Ascending aorta (tissue), 2 donors: ENCODE results near the gene RCE1. TPM values are rescaled to one million over a fixed set of nuclear protein-coding genes. Genes with fewer than 3 reads are reported as not detected.

ENCODE experiments used
- DNase-seq, 2 donors: peaks; one replicate each; pipeline ENCODE4 v3.0.0-alpha.2; 2019; ENCODE audit warnings: low spot score in 2 of 2
- H3K27ac ChIP-seq, 2 donors: fragments of 200-600 bp; sonication (generic); one replicate each; pipeline ENCODE4 v1.5.1; 2016 to 2017; ENCODE audit warnings: mild to moderate bottlenecking in 1 of 2
- H3K27me3 ChIP-seq: fragments of 200-600 bp; sonication (generic); one replicate; pipeline ENCODE4 v1.5.1; 2017
- H3K36me3 ChIP-seq, 2 donors: fragments of 200-600 bp; sonication (generic); one replicate each; pipeline ENCODE4 v1.5.1; 2016
- H3K4me1 ChIP-seq, 2 donors: fragments of 200-600 bp; sonication (generic); one replicate each; pipeline ENCODE4 v1.5.1; 2016 to 2017; ENCODE audit warnings: mild to moderate bottlenecking in 1 of 2
- H3K4me3 ChIP-seq, 2 donors: fragments of 200-600 bp; sonication (generic); one replicate each; pipeline ENCODE4 v1.5.1; 2016 to 2017; ENCODE audit warnings: mild to moderate bottlenecking in 1 of 2
- H3K9me3 ChIP-seq, 2 donors: fragments of 200-600 bp; sonication (generic); one replicate each; pipeline ENCODE4 v1.5.1; 2016
- intact Hi-C: fragments of 100-400 bp; cut with DNase I; formaldehyde crosslinking; loops from one replicate; pipeline ENCODE4 v1.15.1; 2023
- total RNA-seq: library from RNA; depleted of rRNA; stranded (reverse); fragments of >200 nt; gene quantifications from one replicate; pipeline ENCODE4 v1.1.0, GENCODE V29; 2016
- TF ChIP-seq, protein P1 (sequence below), 3 experiments: fragments of 200-600 bp in 2 of 3; fragments of 450-650 bp in 1 of 3; sonication (generic) in 2 of 3; IDR thresholded peaks; one replicate each; pipeline ENCODE4 v1.5.1; 2016 to 2019; ENCODE audit warnings: antibody characterized with exemption in 3 of 3, mild to moderate bottlenecking in 1 of 3, moderate library complexity in 1 of 3

The RCE1 gene
- total RNA-seq, 1 donor from 2014 or later, result 45.7 TPM

DNA sequence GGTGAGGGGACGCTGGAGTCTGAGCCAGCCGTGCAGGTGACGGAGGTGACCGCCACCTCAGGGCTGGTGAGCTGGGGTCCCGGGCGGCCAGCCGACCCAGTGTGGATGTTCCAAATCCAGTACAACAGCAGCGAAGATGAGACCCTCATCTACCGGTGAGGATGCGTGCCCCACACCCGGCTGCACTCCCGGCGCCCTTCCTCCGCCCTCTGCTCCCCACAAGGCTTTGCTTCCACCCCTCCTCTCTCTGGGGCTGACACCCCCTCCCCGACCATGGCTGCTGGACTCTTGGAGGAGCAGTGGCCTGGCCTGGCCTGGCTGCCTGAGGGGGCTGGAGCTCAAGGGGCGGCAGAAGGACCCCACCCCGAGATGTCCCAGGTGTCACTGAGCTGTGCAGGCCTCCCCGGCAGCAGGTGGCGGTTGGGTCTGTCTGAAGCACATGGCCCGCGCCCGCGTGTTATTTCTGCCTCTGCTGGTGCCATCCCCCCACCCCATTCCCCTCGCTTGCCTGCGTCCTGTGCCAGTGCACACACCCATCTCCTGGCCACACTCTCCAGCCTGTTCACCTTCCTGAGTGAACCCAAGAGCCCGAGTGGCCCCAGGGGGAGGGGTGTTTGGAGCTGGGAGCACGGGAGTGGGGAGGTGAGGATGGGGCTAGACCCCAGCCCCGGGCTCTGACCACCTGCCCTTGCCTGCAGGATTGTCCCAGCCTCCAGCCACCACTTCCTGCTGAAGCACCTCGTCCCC, 15.9 kb downstream of the RCE1 start:
- intact Hi-C loops, result loop anchor here (2.0 to 5.0 kb wide), 2 partner anchors 98 to 114 kb away; partner anchors contain the start of gene PC
- Histone ChIP-seq H3K9me3 (no peaks in the 10 kb centered on the region), H3K4me3 (no peak overlapping the region), H3K27ac (no peak overlapping the region), H3K27me3 (no peaks in the 10 kb centered on the region), H3K36me3 (no peaks in the 10 kb centered on the region), H3K4me1 (peaks cover 4 to 6% of the 10 kb centered on the region in 2 donors)
- TF ChIP-seq, protein P1, sequence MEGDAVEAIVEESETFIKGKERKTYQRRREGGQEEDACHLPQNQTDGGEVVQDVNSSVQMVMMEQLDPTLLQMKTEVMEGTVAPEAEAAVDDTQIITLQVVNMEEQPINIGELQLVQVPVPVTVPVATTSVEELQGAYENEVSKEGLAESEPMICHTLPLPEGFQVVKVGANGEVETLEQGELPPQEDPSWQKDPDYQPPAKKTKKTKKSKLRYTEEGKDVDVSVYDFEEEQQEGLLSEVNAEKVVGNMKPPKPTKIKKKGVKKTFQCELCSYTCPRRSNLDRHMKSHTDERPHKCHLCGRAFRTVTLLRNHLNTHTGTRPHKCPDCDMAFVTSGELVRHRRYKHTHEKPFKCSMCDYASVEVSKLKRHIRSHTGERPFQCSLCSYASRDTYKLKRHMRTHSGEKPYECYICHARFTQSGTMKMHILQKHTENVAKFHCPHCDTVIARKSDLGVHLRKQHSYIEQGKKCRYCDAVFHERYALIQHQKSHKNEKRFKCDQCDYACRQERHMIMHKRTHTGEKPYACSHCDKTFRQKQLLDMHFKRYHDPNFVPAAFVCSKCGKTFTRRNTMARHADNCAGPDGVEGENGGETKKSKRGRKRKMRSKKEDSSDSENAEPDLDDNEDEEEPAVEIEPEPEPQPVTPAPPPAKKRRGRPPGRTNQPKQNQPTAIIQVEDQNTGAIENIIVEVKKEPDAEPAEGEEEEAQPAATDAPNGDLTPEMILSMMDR (IDR thresholded peaks at IDR 0.05), result no peak
- DNase-seq, result no peak

DNA sequence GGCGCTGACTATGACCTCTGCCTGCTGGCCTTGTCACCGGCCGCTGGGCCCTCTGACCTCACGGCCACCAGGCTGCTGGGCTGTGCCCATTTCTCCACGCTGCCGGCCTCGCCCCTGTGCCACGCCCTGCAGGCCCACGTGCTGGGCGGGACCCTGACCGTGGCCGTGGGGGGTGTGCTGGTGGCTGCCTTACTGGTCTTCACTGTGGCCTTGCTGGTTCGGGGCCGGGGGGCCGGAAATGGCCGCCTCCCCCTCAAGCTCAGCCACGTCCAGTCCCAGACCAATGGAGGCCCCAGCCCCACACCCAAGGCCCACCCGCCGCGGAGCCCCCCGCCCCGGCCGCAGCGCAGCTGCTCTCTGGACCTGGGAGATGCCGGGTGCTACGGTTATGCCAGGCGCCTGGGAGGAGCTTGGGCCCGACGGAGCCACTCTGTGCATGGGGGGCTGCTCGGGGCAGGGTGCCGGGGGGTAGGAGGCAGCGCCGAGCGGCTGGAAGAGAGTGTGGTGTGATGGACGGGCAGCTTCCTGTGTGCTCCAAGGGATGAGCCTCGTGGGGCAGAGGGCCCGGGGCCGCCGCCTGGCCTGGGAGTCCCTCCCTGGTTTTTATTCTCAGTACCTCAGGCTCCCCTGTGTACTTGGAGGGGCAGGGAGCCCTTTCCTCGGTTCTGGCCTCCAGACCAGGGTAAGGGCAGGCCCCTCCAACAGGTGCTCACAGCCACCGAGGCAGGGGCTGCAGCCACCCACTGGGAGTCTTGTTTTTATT, 16.6 kb downstream of the RCE1 start:
- no peaks in the 10 kb centered on the region for H3K9me3 ChIP-seq
- intact Hi-C loops, result loop anchor here (2.0 to 5.0 kb wide), 2 partner anchors 97 to 113 kb away; partner anchors contain the start of gene PC
- TF ChIP-seq, protein P1 (IDR thresholded peaks at IDR 0.05), result no peak
- peaks cover 4 to 6% of the 10 kb centered on the region in 2 donors for H3K4me1 ChIP-seq
- DNase-seq, result no peak
- H3K4me3 ChIP-seq, result no peak overlapping the region
- no peaks in the 10 kb centered on the region for H3K27me3 ChIP-seq
- H3K27ac ChIP-seq, result no peak overlapping the region
- no peaks in the 10 kb centered on the region for H3K36me3 ChIP-seq

DNA sequence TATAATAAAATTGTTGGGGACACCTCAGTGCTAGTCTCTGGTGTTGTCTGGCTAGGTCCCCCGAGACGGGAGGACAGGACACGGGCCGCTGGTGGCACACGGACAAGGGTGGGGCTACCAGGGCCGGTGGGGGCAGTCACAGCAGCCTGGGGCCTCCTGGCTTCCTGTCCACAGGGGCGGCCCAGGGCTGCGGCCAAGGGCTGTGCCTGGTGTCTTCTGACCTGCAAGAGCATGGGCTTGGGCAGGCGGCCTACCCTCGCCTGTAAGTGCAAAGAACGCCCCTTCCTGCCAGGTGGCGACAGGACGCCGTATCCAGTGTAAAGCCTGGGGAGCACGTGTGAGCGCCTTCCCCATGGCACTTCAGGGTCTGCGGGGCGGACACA, 17.2 kb downstream of the RCE1 start:
- Histone ChIP-seq H3K4me1 (peaks cover 3% of the 10 kb centered on the region in 2 donors), H3K36me3 (no peaks in the 10 kb centered on the region), H3K4me3 (no peak overlapping the region), H3K27ac (no peak overlapping the region), H3K27me3 (no peaks in the 10 kb centered on the region), H3K9me3 (no peaks in the 10 kb centered on the region)
- intact Hi-C loops, result no loop called here
- TF ChIP-seq, protein P1 (IDR thresholded peaks at IDR 0.05), result no peak
- no peak for DNase-seq

DNA sequence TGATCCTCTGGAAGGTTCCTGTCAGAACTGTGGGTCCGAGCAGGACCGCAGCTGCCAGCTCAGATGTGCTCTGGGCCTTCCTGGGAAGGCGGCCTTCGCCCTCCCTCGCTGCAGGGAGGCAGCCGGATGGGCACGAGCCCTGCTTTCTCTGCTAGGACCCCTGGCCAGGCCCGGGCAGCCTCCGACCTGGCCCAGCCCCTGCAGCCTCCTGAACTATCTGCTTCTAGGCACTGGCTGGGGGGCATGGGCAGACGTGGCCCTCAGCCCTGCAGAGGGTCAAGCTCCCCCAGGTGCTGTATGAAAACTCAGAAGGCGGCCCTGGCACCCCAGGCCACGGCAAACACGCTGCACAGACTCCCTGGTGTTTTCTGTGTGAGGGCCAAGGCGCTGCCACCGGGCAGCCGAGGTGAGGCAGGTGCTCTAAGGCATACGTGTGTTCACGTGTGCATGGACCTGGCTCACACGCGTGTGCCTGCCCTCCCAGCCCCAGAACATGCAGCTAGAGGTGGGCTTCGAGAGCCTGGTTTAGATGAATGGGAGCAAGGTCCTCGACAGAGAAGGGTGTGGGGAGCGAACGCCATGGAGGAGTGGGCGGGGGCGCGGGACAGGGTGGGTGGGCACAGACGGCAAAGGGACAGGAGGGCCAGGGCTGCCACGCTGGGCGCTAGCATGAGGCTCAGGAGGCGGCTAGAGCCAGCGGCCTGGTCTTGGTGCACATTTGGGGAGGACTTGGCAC, 18.0 kb downstream of the RCE1 start:
- Histone ChIP-seq H3K4me3 (no peak overlapping the region), H3K9me3 (no peaks in the 10 kb centered on the region), H3K4me1 (no peaks in the 10 kb centered on the region), H3K27me3 (no peaks in the 10 kb centered on the region), H3K27ac (no peak overlapping the region), H3K36me3 (no peaks in the 10 kb centered on the region)
- TF ChIP-seq, protein P1 (IDR thresholded peaks at IDR 0.05), result no peak
- no peak for DNase-seq
- intact Hi-C loops, result no loop called here

DNA sequence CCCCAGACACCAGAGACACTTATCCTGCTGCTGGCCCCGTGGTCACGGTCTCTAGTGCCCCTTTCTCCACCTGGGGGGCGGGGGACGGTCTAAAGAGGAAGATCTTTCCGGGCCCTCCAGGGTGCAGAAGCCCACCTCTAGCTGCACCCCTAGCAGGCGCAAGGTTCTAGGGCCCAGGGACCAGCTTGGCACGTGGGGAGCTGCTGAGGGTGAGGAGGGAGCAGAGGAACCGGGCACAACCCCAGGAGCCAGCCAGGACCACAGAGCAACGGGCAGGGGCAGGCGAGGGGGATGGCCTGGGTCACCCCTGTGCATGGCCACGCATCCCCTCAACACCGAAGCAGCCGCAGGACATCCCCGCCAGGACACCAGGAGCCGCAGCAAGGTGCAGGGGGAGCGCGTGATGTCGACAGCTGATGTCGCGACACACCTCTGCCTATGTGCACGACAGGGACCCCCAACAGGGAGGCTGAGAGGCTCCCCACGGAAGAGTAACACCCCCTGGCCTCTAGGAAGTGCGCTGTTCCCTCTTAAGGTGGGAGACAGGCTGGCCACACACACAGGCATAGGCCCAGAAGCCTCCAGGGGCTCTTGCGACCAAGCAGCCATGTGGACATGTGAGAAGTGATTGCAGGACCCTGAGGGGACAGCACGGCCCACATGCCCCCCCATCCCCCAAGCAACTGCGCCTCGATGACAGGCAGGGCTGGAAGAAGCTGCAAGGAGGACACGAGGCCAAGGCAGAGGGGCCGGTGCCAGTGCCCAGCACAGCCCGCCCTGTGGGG, 18.7 kb downstream of the RCE1 start:
- intact Hi-C loops, result no loop called here

More for the DNA sequence above, 18.7 kb downstream of the RCE1 start:
- H3K4me1 ChIP-seq, result no peaks in the 10 kb centered on the region
- no peak overlapping the region for H3K4me3 ChIP-seq
- TF ChIP-seq, protein P1 (IDR thresholded peaks at IDR 0.05), result no peak
- no peaks in the 10 kb centered on the region for H3K36me3 ChIP-seq
- H3K27me3 ChIP-seq, result no peaks in the 10 kb centered on the region
- DNase-seq, result no peak
- no peak overlapping the region for H3K27ac ChIP-seq
- no peaks in the 10 kb centered on the region for H3K9me3 ChIP-seq
